ENCODE data around the gene P4HB. TPM values are rescaled to one million over a fixed set of nuclear protein-coding genes. Genes with fewer than 3 reads are reported as not detected.

Gene P4HB
- total and polyA plus RNA-seq, 2 experiments from 2014 or later: 206 to 620 TPM

- no peak for TF ChIP-seq ZNF462 (CRISPR knock-in tag; IDR thresholded peaks at IDR 0.05)
- no peak for TF ChIP-seq POLR2AphosphoS5 (IDR thresholded peaks at IDR 0.05; ENCODE audit: low read depth)
- TF ChIP-seq EZH2 (IDR thresholded peaks at IDR 0.05; ENCODE audit: low read depth, unreplicated experiment): no peak
- no peak for TF ChIP-seq JUNB (IDR thresholded peaks at IDR 0.05; ENCODE audit: unreplicated experiment)
These were observed 66.3 kb downstream of the P4HB start (continued) for GRCh38 chr17:81794074-81794476.

Other genes starting within 250 kb of the P4HB start
Only the 30 nearest of the 31 such genes appear.
- gene NPLOC4, start 223.4 kb downstream of the P4HB start, total RNA-seq (2014; rRNA removed; shearing (Covaris generic)): 54.3 and 79.1 TPM in 2 replicates
- 23.0 and 24.1 TPM in 2 replicates for gene NPLOC4, start 223.4 kb downstream of the P4HB start, polyA plus RNA-seq (2016; fragmentation: Nextera tagmentation; extraction: Ambion mirVana)
- 0.31 and 0.66 TPM in 2 replicates for gene TSPAN10, start 223.3 kb downstream of the P4HB start, total RNA-seq (2014; rRNA removed; shearing (Covaris generic))
- 1.2 and 1.5 TPM in 2 replicates for gene TSPAN10, start 223.3 kb downstream of the P4HB start, polyA plus RNA-seq (2016; fragmentation: Nextera tagmentation; extraction: Ambion mirVana)
- 4.0 and 5.5 TPM in 2 replicates for gene PDE6G, start 204.0 kb downstream of the P4HB start, total RNA-seq (2014; rRNA removed; shearing (Covaris generic))
- gene PDE6G, start 204.0 kb downstream of the P4HB start, polyA plus RNA-seq (2016; fragmentation: Nextera tagmentation; extraction: Ambion mirVana): 9.0 and 11.4 TPM in 2 replicates
- 46.0 and 76.2 TPM in 2 replicates for gene OXLD1, start 193.9 kb downstream of the P4HB start, total RNA-seq (2014; rRNA removed; shearing (Covaris generic))
- gene OXLD1, start 193.9 kb downstream of the P4HB start, polyA plus RNA-seq (2016; fragmentation: Nextera tagmentation; extraction: Ambion mirVana): 64.9 and 73.0 TPM in 2 replicates
- 22.3 and 26.1 TPM in 2 replicates for gene CCDC137, start 193.8 kb downstream of the P4HB start, total RNA-seq (2014; rRNA removed; shearing (Covaris generic))
- 69.3 and 73.4 TPM in 2 replicates for gene CCDC137, start 193.8 kb downstream of the P4HB start, polyA plus RNA-seq (2016; fragmentation: Nextera tagmentation; extraction: Ambion mirVana)
- gene ARL16, start 176.7 kb downstream of the P4HB start, total RNA-seq (2014; rRNA removed; shearing (Covaris generic)): 41.3 and 54.9 TPM in 2 replicates
- gene ARL16, start 176.7 kb downstream of the P4HB start, polyA plus RNA-seq (2016; fragmentation: Nextera tagmentation; extraction: Ambion mirVana): 39.6 and 40.4 TPM in 2 replicates
- 66.9 and 90.2 TPM in 2 replicates for gene HGS, start 176.5 kb downstream of the P4HB start, total RNA-seq (2014; rRNA removed; shearing (Covaris generic))
- 59.0 and 59.4 TPM in 2 replicates for gene HGS, start 176.5 kb downstream of the P4HB start, polyA plus RNA-seq (2016; fragmentation: Nextera tagmentation; extraction: Ambion mirVana)
- 50.9 and 53.2 TPM in 2 replicates for gene MRPL12, start 157.2 kb downstream of the P4HB start, total RNA-seq (2014; rRNA removed; shearing (Covaris generic))
- 140 and 153 TPM in 2 replicates for gene MRPL12, start 157.2 kb downstream of the P4HB start, polyA plus RNA-seq (2016; fragmentation: Nextera tagmentation; extraction: Ambion mirVana)
- 37.1 and 47.4 TPM in 2 replicates for gene SLC25A10, start 148.3 kb downstream of the P4HB start, total RNA-seq (2014; rRNA removed; shearing (Covaris generic))
- gene SLC25A10, start 148.3 kb downstream of the P4HB start, polyA plus RNA-seq (2016; fragmentation: Nextera tagmentation; extraction: Ambion mirVana): 25.7 TPM in 2 replicates
- gene GCGR, start 56.4 kb downstream of the P4HB start, total RNA-seq (2014; rRNA removed; shearing (Covaris generic)): 0.17 and 0.31 TPM in 2 replicates
- gene GCGR, start 56.4 kb downstream of the P4HB start, polyA plus RNA-seq (2016; fragmentation: Nextera tagmentation; extraction: Ambion mirVana): 0.23 and 0.92 TPM in 2 replicates
- 85.2 and 110 TPM in 2 replicates for gene MCRIP1, start 27.2 kb downstream of the P4HB start, total RNA-seq (2014; rRNA removed; shearing (Covaris generic))
- 99.5 and 101 TPM in 2 replicates for gene MCRIP1, start 27.2 kb downstream of the P4HB start, polyA plus RNA-seq (2016; fragmentation: Nextera tagmentation; extraction: Ambion mirVana)
- not detected in 2 replicates for gene PPP1R27, start 25.5 kb downstream of the P4HB start, total RNA-seq (2014; rRNA removed; shearing (Covaris generic))
- gene PPP1R27, start 25.5 kb downstream of the P4HB start, polyA plus RNA-seq (2016; fragmentation: Nextera tagmentation; extraction: Ambion mirVana): 0.40 and 0.65 TPM in 2 replicates
- 80.1 and 125 TPM in 2 replicates for gene ARHGDIA, start 10.8 kb upstream of the P4HB start, total RNA-seq (2014; rRNA removed; shearing (Covaris generic))
- gene ARHGDIA, start 10.8 kb upstream of the P4HB start, polyA plus RNA-seq (2016; fragmentation: Nextera tagmentation; extraction: Ambion mirVana): 140 and 152 TPM in 2 replicates
- 236 TPM in 2 replicates for gene ALYREF, start 31.1 kb upstream of the P4HB start, total RNA-seq (2014; rRNA removed; shearing (Covaris generic))
- gene ALYREF, start 31.1 kb upstream of the P4HB start, polyA plus RNA-seq (2016; fragmentation: Nextera tagmentation; extraction: Ambion mirVana): 36.5 and 54.3 TPM in 2 replicates
- 149 and 188 TPM in 2 replicates for gene ANAPC11, start 31.2 kb upstream of the P4HB start, total RNA-seq (2014; rRNA removed; shearing (Covaris generic))
- gene ANAPC11, start 31.2 kb upstream of the P4HB start, polyA plus RNA-seq (2016; fragmentation: Nextera tagmentation; extraction: Ambion mirVana): 498 and 517 TPM in 2 replicates
- 0.93 and 3.8 TPM in 2 replicates for gene NPB, start 41.7 kb upstream of the P4HB start, total RNA-seq (2014; rRNA removed; shearing (Covaris generic))
- 2.7 and 3.6 TPM in 2 replicates for gene NPB, start 41.7 kb upstream of the P4HB start, polyA plus RNA-seq (2016; fragmentation: Nextera tagmentation; extraction: Ambion mirVana)
- gene PCYT2, start 50.9 kb upstream of the P4HB start, total RNA-seq (2014; rRNA removed; shearing (Covaris generic)): 65.2 and 82.9 TPM in 2 replicates
- 50.9 and 51.6 TPM in 2 replicates for gene PCYT2, start 50.9 kb upstream of the P4HB start, polyA plus RNA-seq (2016; fragmentation: Nextera tagmentation; extraction: Ambion mirVana)
- gene SIRT7, start 57.6 kb upstream of the P4HB start, total RNA-seq (2014; rRNA removed; shearing (Covaris generic)): 20.8 and 29.7 TPM in 2 replicates
- gene SIRT7, start 57.6 kb upstream of the P4HB start, polyA plus RNA-seq (2016; fragmentation: Nextera tagmentation; extraction: Ambion mirVana): 16.3 and 17.1 TPM in 2 replicates
- gene MAFG, start 67.2 kb upstream of the P4HB start, total RNA-seq (2014; rRNA removed; shearing (Covaris generic)): 32.0 and 33.4 TPM in 2 replicates
- 17.2 and 21.7 TPM in 2 replicates for gene MAFG, start 67.2 kb upstream of the P4HB start, polyA plus RNA-seq (2016; fragmentation: Nextera tagmentation; extraction: Ambion mirVana)
- gene PYCR1, start 76.8 kb upstream of the P4HB start, total RNA-seq (2014; rRNA removed; shearing (Covaris generic)): 237 and 240 TPM in 2 replicates
- 87.3 and 98.9 TPM in 2 replicates for gene PYCR1, start 76.8 kb upstream of the P4HB start, polyA plus RNA-seq (2016; fragmentation: Nextera tagmentation; extraction: Ambion mirVana)
- 0.78 and 1.7 TPM in 2 replicates for gene MYADML2, start 86.7 kb upstream of the P4HB start, total RNA-seq (2014; rRNA removed; shearing (Covaris generic))
- gene MYADML2, start 86.7 kb upstream of the P4HB start, polyA plus RNA-seq (2016; fragmentation: Nextera tagmentation; extraction: Ambion mirVana): 0.42 and 0.70 TPM in 2 replicates
- 0.66 and 1.6 TPM in 2 replicates for gene NOTUM, start 100.7 kb upstream of the P4HB start, total RNA-seq (2014; rRNA removed; shearing (Covaris generic))
- gene NOTUM, start 100.7 kb upstream of the P4HB start, polyA plus RNA-seq (2016; fragmentation: Nextera tagmentation; extraction: Ambion mirVana): 0.29 and 0.66 TPM in 2 replicates
- 40.4 and 46.9 TPM in 2 replicates for gene ASPSCR1, start 117.1 kb upstream of the P4HB start, total RNA-seq (2014; rRNA removed; shearing (Covaris generic))
- 44.2 and 47.5 TPM in 2 replicates for gene ASPSCR1, start 117.1 kb upstream of the P4HB start, polyA plus RNA-seq (2016; fragmentation: Nextera tagmentation; extraction: Ambion mirVana)
- gene CENPX, start 162.3 kb upstream of the P4HB start, total RNA-seq (2014; rRNA removed; shearing (Covaris generic)): 114 and 127 TPM in 2 replicates
- 157 and 172 TPM in 2 replicates for gene CENPX, start 162.3 kb upstream of the P4HB start, polyA plus RNA-seq (2016; fragmentation: Nextera tagmentation; extraction: Ambion mirVana)
- 40.7 and 41.6 TPM in 2 replicates for gene LRRC45, start 162.8 kb upstream of the P4HB start, total RNA-seq (2014; rRNA removed; shearing (Covaris generic))
- gene LRRC45, start 162.8 kb upstream of the P4HB start, polyA plus RNA-seq (2016; fragmentation: Nextera tagmentation; extraction: Ambion mirVana): 16.1 and 17.6 TPM in 2 replicates
- 211 and 293 TPM in 2 replicates for gene RAC3, start 171.1 kb upstream of the P4HB start, total RNA-seq (2014; rRNA removed; shearing (Covaris generic))
- gene RAC3, start 171.1 kb upstream of the P4HB start, polyA plus RNA-seq (2016; fragmentation: Nextera tagmentation; extraction: Ambion mirVana): 31.5 and 35.6 TPM in 2 replicates
- gene DCXR, start 177.2 kb upstream of the P4HB start, total RNA-seq (2014; rRNA removed; shearing (Covaris generic)): 84.8 and 86.9 TPM in 2 replicates
- 137 and 147 TPM in 2 replicates for gene DCXR, start 177.2 kb upstream of the P4HB start, polyA plus RNA-seq (2016; fragmentation: Nextera tagmentation; extraction: Ambion mirVana)
- gene RFNG, start 191.3 kb upstream of the P4HB start, total RNA-seq (2014; rRNA removed; shearing (Covaris generic)): 36.9 and 44.7 TPM in 2 replicates
- 18.0 and 18.9 TPM in 2 replicates for gene RFNG, start 191.3 kb upstream of the P4HB start, polyA plus RNA-seq (2016; fragmentation: Nextera tagmentation; extraction: Ambion mirVana)
- gene GPS1, start 191.4 kb upstream of the P4HB start, total RNA-seq (2014; rRNA removed; shearing (Covaris generic)): 228 and 242 TPM in 2 replicates
- 136 and 148 TPM in 2 replicates for gene GPS1, start 191.4 kb upstream of the P4HB start, polyA plus RNA-seq (2016; fragmentation: Nextera tagmentation; extraction: Ambion mirVana)
- 110 and 122 TPM in 2 replicates for gene DUS1L, start 205.3 kb upstream of the P4HB start, total RNA-seq (2014; rRNA removed; shearing (Covaris generic))
- gene DUS1L, start 205.3 kb upstream of the P4HB start, polyA plus RNA-seq (2016; fragmentation: Nextera tagmentation; extraction: Ambion mirVana): 66.0 and 105 TPM in 2 replicates

All from GM23338 (cell line).